Activated B cell treated with CpG ODN at 0.5 μM for 24 hours (primary cell): ENCODE results near the gene COQ7. TPM values are rescaled to one million over a fixed set of nuclear protein-coding genes. Genes with fewer than 3 reads are reported as not detected.
A peak's percentile ranks its signal among the peaks of the same experiment; 100 is the strongest.

ENCODE experiments used
- ATAC-seq: fragments of 200-7000 bp; cut with Tn5 transposase; one replicate; pipeline ENCODE4 v1.10.0; 2021; ENCODE audit warnings: low read depth, mild to moderate bottlenecking, moderate library complexity
- CTCF ChIA-PET: fragments of 350-600 bp; sonication (Branson Sonifier 250); formaldehyde crosslinking; loops from one replicate; lab custom pipeline; 2021; ENCODE audit warnings: antibody characterized with exemption; lab: Charles Lee
- POLR2A ChIA-PET: fragments of 350-600 bp; sonication (Branson Sonifier 250); formaldehyde crosslinking; loops from one replicate; lab custom pipeline; 2021; ENCODE audit warnings: antibody characterized with exemption; lab: Charles Lee
- DNase-seq: peaks from one replicate; pipeline ENCODE4 v3.0.0; 2022
- H3K27ac Mint-ChIP-seq: one replicate; pipeline ENCODE4 v1.8.0; 2020; ENCODE audit warnings: mixed read lengths
- H3K27me3 Mint-ChIP-seq: one replicate; pipeline ENCODE4 v1.8.0; 2021; ENCODE audit warnings: mixed read lengths
- H3K36me3 Mint-ChIP-seq: one replicate; pipeline ENCODE4 v1.8.0; 2021; ENCODE audit warnings: low read depth, mixed read lengths
- H3K4me1 Mint-ChIP-seq: one replicate; pipeline ENCODE4 v1.8.0; 2021; ENCODE audit warnings: mixed read lengths
- H3K4me3 Mint-ChIP-seq: one replicate; pipeline ENCODE4 v1.8.0; 2020; ENCODE audit warnings: mild to moderate bottlenecking, mixed read lengths
- H3K9me3 Mint-ChIP-seq: one replicate; pipeline ENCODE4 v1.8.0; 2020; ENCODE audit warnings: mixed read lengths
- intact Hi-C: fragments of 100-400 bp; cut with micrococcal nuclease; formaldehyde crosslinking; loops from one replicate; pipeline ENCODE4 v1.15.1; 2024
- total RNA-seq: library from RNA; stranded (reverse); gene quantifications from 2 replicates; pipeline ENCODE4 v1.2.3, GENCODE V29; 2022
- TF ChIP-seq, protein P1 (sequence below): fragments of 200-600 bp; IDR thresholded peaks from one replicate; pipeline ENCODE4 v1.8.0; 2022; ENCODE audit warnings: antibody characterized with exemption, mild to moderate bottlenecking

Gene COQ7
- total RNA-seq, 1 donor from 2014 or later, result 17.5 TPM

DNA sequence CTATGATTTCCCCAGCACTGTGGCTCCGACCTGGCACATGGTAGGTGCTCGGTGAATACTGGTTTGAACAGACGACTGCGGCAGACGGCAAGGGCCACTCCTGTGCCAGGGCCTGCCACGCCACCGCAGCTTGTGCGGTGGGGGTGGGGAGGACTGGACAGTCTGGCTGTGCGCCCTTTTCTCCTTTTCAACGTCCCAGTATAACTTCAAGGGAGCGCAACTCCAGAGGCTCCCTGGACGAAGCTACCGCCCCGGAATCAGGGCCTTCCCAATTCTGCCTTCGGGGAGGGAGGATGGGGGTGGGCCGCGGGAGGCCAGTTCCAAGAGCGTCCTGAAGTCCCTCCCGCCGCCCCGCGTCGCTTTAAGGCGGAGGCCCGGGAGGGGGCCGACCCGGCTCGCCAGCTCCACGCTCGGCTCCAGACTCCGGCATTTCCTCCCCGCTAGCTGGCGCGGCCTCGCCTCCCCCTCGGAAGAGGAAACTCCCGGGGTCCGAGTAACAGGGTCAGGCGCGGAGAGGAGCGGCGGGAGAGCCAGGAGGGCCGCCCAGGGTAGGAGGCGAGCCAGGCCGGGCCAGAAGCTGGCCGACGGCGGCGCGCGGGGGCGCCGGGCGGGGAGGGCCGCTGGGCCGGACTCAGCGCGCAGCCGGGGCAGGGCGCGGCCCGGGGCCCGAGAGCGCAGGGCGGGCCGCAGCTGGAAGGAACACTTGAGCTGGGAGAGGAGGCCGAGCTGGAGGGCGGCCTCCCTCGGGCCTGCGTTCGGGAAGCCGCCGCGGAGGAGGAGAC, 46.4 kb downstream of the COQ7 start, which contains the start of gene ITPRIPL2:
ITPRIPL2 (plus strand) TSS at position 388 of the 782 bp plus-strand sequence. CDS start 498 bp downstream, outside the sequence.
- H3K27me3 Mint-ChIP-seq, result peaks cover 9% of the 10 kb centered on the region
- intact Hi-C loops, result no loop called here
- peaks cover 35% of the 10 kb centered on the region for H3K4me1 Mint-ChIP-seq
- no peaks in the 10 kb centered on the region for H3K9me3 Mint-ChIP-seq
- CTCF ChIA-PET, result interaction anchor here (1.1 kb wide), 1 partner anchor 27 kb away, joined by 3 read pairs; no protein-coding TSS in a partner anchor
- DNase-seq (peak; percentile 33), ATAC-seq (peak; percentile 39)
- H3K4me3 Mint-ChIP-seq, result peak within 1 kb of the TSS; percentile 79
- H3K36me3 Mint-ChIP-seq, result no peaks in the 10 kb centered on the region
- peak within 1 kb of the TSS; percentile 56 for H3K27ac Mint-ChIP-seq
- POLR2A ChIA-PET, result interaction anchor here (1.2 kb wide), 1 partner anchor 17 kb away, joined by 3 read pairs; no protein-coding TSS in a partner anchor
- TF ChIP-seq, protein P1, sequence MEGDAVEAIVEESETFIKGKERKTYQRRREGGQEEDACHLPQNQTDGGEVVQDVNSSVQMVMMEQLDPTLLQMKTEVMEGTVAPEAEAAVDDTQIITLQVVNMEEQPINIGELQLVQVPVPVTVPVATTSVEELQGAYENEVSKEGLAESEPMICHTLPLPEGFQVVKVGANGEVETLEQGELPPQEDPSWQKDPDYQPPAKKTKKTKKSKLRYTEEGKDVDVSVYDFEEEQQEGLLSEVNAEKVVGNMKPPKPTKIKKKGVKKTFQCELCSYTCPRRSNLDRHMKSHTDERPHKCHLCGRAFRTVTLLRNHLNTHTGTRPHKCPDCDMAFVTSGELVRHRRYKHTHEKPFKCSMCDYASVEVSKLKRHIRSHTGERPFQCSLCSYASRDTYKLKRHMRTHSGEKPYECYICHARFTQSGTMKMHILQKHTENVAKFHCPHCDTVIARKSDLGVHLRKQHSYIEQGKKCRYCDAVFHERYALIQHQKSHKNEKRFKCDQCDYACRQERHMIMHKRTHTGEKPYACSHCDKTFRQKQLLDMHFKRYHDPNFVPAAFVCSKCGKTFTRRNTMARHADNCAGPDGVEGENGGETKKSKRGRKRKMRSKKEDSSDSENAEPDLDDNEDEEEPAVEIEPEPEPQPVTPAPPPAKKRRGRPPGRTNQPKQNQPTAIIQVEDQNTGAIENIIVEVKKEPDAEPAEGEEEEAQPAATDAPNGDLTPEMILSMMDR, result no peak

DNA sequence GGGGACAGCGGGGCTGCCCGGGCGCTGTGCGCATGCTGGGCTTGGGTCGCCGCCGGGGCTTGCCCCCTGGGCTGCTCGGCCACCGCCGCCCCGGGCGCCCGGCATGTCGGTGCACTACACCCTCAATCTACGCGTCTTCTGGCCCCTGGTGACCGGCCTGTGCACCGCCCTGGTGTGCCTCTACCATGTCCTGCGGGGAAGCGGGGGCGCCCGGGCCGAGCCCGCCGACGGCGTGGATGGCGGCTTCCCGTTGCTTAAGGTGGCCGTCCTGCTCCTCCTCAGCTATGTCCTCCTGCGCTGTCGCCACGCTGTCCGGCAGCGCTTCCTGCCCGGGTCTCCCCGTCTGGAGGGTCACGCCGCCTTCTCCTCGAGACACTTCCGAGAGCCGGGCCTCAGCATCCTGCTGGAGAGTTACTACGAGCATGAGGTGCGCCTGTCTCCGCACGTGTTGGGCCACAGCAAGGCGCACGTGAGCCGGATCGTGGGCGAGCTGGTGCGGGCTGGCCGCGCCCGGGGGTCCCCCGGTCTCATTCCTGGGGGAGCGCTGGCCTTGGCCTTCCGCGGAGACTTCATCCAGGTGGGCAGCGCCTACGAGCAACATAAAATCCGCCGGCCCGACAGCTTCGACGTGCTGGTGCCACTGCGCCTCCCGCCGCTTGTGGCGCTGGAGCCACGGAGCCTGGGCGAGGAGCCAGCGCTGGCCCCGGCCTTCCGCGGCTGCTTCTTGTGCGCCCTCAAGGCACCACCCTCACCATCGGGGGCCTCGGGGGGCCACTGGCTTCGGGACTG, 47.1 kb downstream of the COQ7 start:
- H3K36me3 Mint-ChIP-seq, result no peaks in the 10 kb centered on the region
- intact Hi-C loops, result no loop called here
- TF ChIP-seq, protein P1, result no peak
- ChIA-PET POLR2A (interaction anchor here (0.5 to 0.6 kb wide), 2 partner anchors 96 to 215 kb away, joined by 3 to 6 read pairs; no protein-coding TSS in a partner anchor), CTCF (interaction anchor here (1.1 kb wide), 1 partner anchor 28 kb away, joined by 3 read pairs; no protein-coding TSS in a partner anchor)
- no peak overlapping the region for H3K27ac Mint-ChIP-seq
- H3K4me1 Mint-ChIP-seq, result peaks cover 42% of the 10 kb centered on the region
- DNase-seq (peak; percentile 38), ATAC-seq (peak; percentile 32)
- peaks cover 9% of the 10 kb centered on the region for H3K27me3 Mint-ChIP-seq
- H3K4me3 Mint-ChIP-seq, result peak overlapping the region; percentile 79
- H3K9me3 Mint-ChIP-seq, result no peaks in the 10 kb centered on the region

DNA sequence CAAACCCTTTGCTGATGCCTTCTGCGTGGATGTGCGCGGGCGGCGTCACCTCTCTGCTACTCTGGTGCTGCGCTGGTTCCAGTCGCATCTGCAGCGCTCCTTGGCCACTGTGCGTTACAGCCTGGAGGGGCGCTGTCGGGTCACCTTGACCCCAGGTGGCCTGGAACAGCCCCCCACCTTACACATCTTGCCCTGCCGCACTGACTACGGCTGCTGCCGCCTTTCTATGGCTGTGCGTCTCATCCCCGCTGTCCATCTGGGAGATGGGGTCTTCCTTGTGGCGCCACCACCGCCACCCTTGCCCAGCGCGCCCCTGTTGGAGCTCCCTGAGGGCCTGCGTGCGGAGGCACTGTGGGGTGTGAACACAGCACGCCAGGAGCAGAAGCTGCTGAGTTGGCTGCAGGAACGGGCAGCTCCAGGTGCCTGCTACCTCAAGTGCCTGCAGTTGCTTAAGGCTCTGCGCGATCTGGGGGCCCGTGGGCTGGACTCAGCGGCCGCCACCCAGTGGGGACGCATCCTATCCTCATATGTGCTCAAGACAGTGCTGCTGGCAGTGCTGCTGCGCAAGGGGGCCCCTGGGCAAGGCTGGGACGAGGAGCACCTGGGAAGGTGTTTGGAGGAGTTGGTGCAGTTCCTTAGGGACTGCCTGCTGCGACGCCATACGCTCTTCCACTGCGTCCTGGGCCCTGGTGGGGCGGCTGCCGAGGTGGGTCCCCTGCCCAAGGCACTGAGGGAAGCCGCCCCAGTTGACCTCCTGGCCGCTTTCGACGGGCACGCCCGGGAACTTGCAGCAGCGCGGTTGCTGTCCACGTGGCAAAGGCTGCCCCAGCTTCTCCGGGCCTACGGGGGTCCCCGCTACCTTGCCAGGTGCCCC, 48.0 kb downstream of the COQ7 start:
- CTCF ChIA-PET, result no interaction called here
- Mint-ChIP-seq H3K9me3 (no peaks in the 10 kb centered on the region), H3K4me1 (peaks cover 46% of the 10 kb centered on the region), H3K27me3 (peaks cover 9% of the 10 kb centered on the region), H3K27ac (no peak overlapping the region), H3K36me3 (no peaks in the 10 kb centered on the region), H3K4me3 (peak overlapping the region; percentile 58)
- TF ChIP-seq, protein P1, result no peak
- POLR2A ChIA-PET, result interaction anchor here (0.6 kb wide), 1 partner anchor 96 kb away, joined by 3 read pairs; no protein-coding TSS in a partner anchor
- intact Hi-C loops, result no loop called here
- ATAC-seq (no peak), DNase-seq (no peak)

DNA sequence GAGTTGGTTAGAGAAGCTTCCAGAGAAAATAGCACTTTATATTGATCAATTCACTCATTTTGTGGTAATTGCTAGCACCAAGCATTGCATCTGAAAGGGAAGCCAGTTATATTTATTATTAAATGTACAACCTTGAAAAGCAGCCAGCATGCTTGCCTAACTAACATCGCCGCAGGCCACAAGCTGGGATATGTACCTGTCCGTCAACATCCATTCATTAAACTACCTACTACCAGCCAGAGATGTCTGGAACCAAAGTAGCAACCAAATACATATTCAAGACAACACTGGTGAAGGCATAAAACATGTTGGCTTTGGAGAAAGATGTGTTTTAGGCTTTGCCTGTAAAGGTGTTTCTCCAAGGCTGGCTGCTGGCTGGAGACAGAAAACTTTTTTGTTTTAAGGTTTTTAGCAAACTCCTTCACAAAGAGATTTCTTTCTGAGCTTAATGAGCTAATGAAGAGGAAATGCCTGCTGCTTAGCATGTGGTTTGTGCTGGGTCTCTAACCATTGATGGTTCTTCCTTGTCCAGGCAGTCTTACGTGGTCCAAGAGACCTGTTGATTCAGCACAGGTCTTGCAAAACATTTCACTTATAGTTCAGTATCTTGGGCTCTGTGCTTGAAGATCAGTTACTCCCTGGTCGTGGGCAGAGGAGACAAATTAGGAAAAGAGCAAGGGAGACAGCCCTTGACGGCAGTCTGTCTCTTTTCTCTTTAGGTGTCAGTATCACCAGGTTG, 49.5 kb downstream of the COQ7 start:
- H3K9me3 Mint-ChIP-seq, result no peaks in the 10 kb centered on the region
- CTCF ChIA-PET, result interaction anchor here (1.5 to 1.8 kb wide), 2 partner anchors 28 to 31 kb away, joined by 3 to 5 read pairs; no protein-coding TSS in a partner anchor
- H3K4me3 Mint-ChIP-seq, result peak overlapping the region; percentile 41
- intact Hi-C loops, result no loop called here
- H3K36me3 Mint-ChIP-seq, result no peaks in the 10 kb centered on the region
- DNase-seq, result no peak
- H3K4me1 Mint-ChIP-seq, result peaks cover 46% of the 10 kb centered on the region
- POLR2A ChIA-PET, result interaction anchor here (0.8 to 2.6 kb wide), 7 partner anchors 9 to 407 kb away, joined by 3 to 17 read pairs (median 3); no protein-coding TSS in a partner anchor
- H3K27me3 Mint-ChIP-seq, result peaks cover 8% of the 10 kb centered on the region
- TF ChIP-seq, protein P1, result no peak
- no peak for ATAC-seq
- H3K27ac Mint-ChIP-seq, result peak overlapping the region; percentile 84
